Measurements from ENCODE around the gene TSC22D4. TPM values are rescaled to one million over a fixed set of nuclear protein-coding genes. Genes with fewer than 3 reads are reported as not detected.

Gene TSC22D4
- total and polyA plus RNA-seq, 2 experiments from 2014 or later: 14.6 to 24.9 TPM

DNA sequence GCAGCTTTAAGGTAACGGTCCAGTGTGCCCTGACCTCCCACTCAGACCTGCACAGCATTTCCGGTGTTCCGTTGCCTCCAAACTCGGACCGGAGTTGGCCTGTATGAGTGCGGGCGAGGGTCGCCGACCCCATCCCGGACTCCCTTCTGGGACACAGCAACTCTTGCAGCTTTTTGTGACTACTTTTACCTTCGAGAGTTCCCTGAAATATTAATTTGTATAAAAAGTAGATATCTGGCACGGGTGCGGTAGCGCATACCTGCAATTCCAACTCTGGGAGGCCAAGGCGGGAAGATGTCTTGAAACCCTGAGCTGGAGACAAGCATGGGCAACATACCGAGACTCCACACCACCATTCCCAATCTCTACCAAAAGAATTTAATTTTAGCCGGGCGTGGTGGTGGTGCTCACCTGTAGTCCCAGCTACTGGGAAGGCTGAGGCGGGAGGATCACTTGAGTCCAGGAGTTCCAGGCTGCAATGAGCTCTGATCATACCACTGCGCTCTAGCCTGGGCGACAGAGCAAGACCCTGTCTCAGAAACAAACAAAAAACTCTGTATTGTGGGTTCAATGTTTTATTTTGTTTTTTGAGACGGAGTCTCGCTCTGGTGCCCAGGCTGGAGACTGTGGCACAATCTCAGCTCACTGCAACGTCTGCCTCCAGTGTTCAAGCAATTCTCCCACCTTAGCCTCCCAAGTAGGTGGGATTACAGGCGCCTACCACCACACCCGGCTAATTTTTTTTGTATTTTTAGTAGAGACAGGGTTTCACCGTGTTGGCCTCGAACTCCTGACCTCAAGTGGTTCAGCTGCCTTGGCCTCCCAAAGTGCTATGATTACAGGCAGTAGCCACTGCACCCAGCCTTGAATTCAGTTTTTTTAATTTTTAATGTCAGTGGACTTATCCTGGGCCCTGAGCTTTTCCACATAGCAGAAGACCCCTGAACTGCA lies 41.6 kb downstream of the TSC22D4 start (continued):
- TF ChIP-seq, protein P1, sequence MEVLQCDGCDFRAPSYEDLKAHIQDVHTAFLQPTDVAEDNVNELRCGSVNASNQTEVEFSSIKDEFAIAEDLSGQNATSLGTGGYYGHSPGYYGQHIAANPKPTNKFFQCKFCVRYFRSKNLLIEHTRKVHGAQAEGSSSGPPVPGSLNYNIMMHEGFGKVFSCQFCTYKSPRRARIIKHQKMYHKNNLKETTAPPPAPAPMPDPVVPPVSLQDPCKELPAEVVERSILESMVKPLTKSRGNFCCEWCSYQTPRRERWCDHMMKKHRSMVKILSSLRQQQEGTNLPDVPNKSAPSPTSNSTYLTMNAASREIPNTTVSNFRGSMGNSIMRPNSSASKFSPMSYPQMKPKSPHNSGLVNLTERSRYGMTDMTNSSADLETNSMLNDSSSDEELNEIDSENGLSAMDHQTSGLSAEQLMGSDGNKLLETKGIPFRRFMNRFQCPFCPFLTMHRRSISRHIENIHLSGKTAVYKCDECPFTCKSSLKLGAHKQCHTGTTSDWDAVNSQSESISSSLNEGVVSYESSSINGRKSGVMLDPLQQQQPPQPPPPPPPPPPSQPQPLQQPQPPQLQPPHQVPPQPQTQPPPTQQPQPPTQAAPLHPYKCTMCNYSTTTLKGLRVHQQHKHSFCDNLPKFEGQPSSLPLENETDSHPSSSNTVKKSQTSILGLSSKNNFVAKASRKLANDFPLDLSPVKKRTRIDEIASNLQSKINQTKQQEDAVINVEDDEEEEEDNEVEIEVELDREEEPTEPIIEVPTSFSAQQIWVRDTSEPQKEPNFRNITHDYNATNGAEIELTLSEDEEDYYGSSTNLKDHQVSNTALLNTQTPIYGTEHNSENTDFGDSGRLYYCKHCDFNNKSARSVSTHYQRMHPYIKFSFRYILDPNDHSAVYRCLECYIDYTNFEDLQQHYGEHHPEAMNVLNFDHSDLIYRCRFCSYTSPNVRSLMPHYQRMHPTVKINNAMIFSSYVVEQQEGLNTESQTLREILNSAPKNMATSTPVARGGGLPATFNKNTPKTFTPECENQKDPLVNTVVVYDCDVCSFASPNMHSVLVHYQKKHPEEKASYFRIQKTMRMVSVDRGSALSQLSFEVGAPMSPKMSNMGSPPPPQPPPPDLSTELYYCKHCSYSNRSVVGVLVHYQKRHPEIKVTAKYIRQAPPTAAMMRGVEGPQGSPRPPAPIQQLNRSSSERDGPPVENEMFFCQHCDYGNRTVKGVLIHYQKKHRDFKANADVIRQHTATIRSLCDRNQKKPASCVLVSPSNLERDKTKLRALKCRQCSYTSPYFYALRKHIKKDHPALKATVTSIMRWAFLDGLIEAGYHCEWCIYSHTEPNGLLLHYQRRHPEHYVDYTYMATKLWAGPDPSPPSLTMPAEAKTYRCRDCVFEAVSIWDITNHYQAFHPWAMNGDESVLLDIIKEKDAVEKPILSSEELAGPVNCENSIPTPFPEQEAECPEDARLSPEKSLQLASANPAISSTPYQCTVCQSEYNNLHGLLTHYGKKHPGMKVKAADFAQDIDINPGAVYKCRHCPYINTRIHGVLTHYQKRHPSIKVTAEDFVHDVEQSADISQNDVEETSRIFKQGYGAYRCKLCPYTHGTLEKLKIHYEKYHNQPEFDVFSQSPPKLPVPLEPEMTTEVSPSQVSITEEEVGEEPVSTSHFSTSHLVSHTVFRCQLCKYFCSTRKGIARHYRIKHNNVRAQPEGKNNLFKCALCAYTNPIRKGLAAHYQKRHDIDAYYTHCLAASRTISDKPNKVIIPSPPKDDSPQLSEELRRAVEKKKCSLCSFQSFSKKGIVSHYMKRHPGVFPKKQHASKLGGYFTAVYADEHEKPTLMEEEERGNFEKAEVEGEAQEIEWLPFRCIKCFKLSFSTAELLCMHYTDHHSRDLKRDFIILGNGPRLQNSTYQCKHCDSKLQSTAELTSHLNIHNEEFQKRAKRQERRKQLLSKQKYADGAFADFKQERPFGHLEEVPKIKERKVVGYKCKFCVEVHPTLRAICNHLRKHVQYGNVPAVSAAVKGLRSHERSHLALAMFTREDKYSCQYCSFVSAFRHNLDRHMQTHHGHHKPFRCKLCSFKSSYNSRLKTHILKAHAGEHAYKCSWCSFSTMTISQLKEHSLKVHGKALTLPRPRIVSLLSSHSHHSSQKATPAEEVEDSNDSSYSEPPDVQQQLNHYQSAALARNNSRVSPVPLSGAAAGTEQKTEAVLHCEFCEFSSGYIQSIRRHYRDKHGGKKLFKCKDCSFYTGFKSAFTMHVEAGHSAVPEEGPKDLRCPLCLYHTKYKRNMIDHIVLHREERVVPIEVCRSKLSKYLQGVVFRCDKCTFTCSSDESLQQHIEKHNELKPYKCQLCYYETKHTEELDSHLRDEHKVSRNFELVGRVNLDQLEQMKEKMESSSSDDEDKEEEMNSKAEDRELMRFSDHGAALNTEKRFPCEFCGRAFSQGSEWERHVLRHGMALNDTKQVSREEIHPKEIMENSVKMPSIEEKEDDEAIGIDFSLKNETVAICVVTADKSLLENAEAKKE (CRISPR knock-in tag; IDR thresholded peaks at IDR 0.05): no peak
- TF ChIP-seq POLR2AphosphoS5 (IDR thresholded peaks at IDR 0.05; ENCODE audit: low read depth): no peak
- TF ChIP-seq, protein P2, sequence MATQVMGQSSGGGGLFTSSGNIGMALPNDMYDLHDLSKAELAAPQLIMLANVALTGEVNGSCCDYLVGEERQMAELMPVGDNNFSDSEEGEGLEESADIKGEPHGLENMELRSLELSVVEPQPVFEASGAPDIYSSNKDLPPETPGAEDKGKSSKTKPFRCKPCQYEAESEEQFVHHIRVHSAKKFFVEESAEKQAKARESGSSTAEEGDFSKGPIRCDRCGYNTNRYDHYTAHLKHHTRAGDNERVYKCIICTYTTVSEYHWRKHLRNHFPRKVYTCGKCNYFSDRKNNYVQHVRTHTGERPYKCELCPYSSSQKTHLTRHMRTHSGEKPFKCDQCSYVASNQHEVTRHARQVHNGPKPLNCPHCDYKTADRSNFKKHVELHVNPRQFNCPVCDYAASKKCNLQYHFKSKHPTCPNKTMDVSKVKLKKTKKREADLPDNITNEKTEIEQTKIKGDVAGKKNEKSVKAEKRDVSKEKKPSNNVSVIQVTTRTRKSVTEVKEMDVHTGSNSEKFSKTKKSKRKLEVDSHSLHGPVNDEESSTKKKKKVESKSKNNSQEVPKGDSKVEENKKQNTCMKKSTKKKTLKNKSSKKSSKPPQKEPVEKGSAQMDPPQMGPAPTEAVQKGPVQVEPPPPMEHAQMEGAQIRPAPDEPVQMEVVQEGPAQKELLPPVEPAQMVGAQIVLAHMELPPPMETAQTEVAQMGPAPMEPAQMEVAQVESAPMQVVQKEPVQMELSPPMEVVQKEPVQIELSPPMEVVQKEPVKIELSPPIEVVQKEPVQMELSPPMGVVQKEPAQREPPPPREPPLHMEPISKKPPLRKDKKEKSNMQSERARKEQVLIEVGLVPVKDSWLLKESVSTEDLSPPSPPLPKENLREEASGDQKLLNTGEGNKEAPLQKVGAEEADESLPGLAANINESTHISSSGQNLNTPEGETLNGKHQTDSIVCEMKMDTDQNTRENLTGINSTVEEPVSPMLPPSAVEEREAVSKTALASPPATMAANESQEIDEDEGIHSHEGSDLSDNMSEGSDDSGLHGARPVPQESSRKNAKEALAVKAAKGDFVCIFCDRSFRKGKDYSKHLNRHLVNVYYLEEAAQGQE (IDR thresholded peaks at IDR 0.05; ENCODE audit: unreplicated experiment): no peak
- no peak for TF ChIP-seq JUNB (IDR thresholded peaks at IDR 0.05; ENCODE audit: unreplicated experiment)
- TF ChIP-seq STAT1 (IDR thresholded peaks at IDR 0.05; ENCODE audit: unreplicated experiment): no peak
- TF ChIP-seq ZNF331 (CRISPR knock-in tag; IDR thresholded peaks at IDR 0.05; ENCODE audit: low read depth): no peak
- TF ChIP-seq EZH2 (IDR thresholded peaks at IDR 0.05; ENCODE audit: low read depth, unreplicated experiment): no peak
- no peak for TF ChIP-seq NANOG (IDR thresholded peaks at IDR 0.05; ENCODE audit: borderline replicate concordance)
